Thymus (tissue), 11 donors: ENCODE measurements around the gene NUPR1. TPM values are rescaled to one million over a fixed set of nuclear protein-coding genes. Genes with fewer than 3 reads are reported as not detected.
"Not testable (repeated sequence)": the region's sequence is repeated elsewhere in the genome, so short reads cannot be mapped to it uniquely, and the experiment has no call there.

Experiments
- DNase-seq, 9 donors: peaks; one replicate each; pipeline ENCODE4 v3.0.0-alpha.2; 2013; ENCODE audit warnings: low spot score in 9 of 9, low read depth in 6 of 9, missing footprints in 1 of 9
- H3K27ac ChIP-seq, 2 donors: one replicate each; pipeline ENCODE4 v1.5.1; 2013; ENCODE audit warnings: control low read depth in 1 of 2, low read depth in 1 of 2, low read length in 1 of 2, mild to moderate bottlenecking in 1 of 2, moderate library complexity in 1 of 2
- H3K27me3 ChIP-seq, 2 donors: one replicate each; pipeline ENCODE4 v1.5.1; 2013; ENCODE audit warnings: low read length in 1 of 2; ENCODE audit not compliant: control insufficient read depth in 2 of 2, insufficient read depth in 1 of 2
- H3K36me3 ChIP-seq, 2 donors: one replicate each; pipeline ENCODE4 v1.5.1; 2013; ENCODE audit warnings: low read length in 1 of 2, mild to moderate bottlenecking in 1 of 2, moderate library complexity in 1 of 2; ENCODE audit not compliant: control insufficient read depth in 2 of 2, insufficient read depth in 2 of 2
- H3K4me1 ChIP-seq, 2 donors: one replicate each; pipeline ENCODE4 v1.5.1; 2013; ENCODE audit warnings: low read length in 2 of 2; ENCODE audit not compliant: control insufficient read depth in 2 of 2, insufficient read depth in 2 of 2
- H3K4me3 ChIP-seq, 2 donors: one replicate each; pipeline ENCODE4 v1.5.1; 2013; ENCODE audit warnings: low read length in 2 of 2, control low read depth in 1 of 2, mild to moderate bottlenecking in 1 of 2
- H3K9me3 ChIP-seq, 2 donors: one replicate each; pipeline ENCODE4 v1.5.1; 2013; ENCODE audit warnings: low read length in 1 of 2, mild to moderate bottlenecking in 1 of 2; ENCODE audit not compliant: control insufficient read depth in 2 of 2, insufficient read depth in 1 of 2
- WGBS: extraction: QIAGEN DNeasy Blood & Tissue Kit; methylation state at CpG from one replicate; pipeline ENCODE4 v1.1.7; 2013; 5-methylcytosine and 5-hydroxymethylcytosine counted together
- polyA plus RNA-seq: library from polyadenylated mRNA; stranded (reverse); fragments of 200-250 nt; gene quantifications from one replicate; pipeline ENCODE4 v1.2.3, GENCODE V29; 2013
- total RNA-seq: library from RNA; stranded (reverse); fragments of 120-200 nt; gene quantifications from one replicate; pipeline ENCODE4 v1.2.4, GENCODE V29; 2013
- donor health status: healthy.

The NUPR1 gene
- total and polyA plus RNA-seq, 2 donors: 29.6 to 294 TPM

DNA sequence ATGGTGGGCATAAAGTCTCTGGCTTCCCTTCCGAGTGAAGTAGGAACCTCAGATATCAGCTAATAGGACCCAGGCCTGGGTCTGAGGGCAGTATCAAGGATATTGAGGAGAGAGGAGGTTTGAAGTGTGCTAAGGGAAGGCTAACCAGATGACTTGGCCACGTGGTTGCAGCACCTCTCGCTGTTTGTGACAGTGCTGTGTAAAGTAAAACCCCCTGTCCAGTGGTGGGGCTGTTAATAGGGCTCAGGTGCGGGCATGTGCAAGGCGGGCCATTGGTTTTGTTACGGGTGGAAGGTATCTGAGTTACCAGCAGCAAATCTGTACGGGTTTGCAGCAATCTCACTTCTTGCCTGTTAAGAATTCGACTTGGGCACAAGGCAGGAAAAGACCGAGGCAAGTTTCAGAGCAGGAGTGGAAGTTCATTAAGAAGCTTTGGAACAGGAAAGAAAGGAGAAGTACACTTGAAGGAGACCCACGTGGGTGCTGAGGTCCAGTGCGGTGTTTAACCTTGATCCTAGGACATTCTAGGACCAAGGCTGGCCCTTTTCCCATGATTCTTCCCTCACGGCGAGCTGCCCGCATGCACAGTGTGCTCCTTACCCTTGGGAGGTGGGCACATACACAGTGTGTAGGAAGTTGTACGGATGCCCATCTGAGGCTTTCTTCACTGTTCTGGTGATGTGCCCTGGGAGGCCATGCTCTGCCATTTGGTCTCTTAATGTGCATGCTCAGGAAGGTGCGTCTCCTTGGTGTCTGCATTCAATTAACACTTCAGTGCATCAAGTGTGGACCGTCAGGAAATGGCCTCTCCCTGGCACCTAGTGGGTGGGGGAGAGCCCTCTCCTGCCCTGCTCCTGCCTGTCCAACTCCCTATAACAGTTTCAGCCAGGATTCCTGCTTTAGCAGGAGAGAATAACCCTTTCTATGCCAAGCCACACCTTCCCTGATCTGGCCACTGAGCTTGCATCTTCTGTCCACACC, 35.3 kb upstream of the NUPR1 start:
- H3K27me3 ChIP-seq: no peaks in the 10 kb centered on the region
- no peak overlapping the region for H3K27ac ChIP-seq
- DNase-seq: no peak
- H3K36me3 ChIP-seq: peaks cover 4% of the 10 kb centered on the region in 2 donors
- WGBS: 89% methylated on average over 17 of the region's 17 CpGs
- no peaks in the 10 kb centered on the region for H3K9me3 ChIP-seq
- H3K4me1 ChIP-seq: peaks cover 0 to 15% of the 10 kb centered on the region in 2 donors
- H3K4me3 ChIP-seq: no peak overlapping the region

DNA sequence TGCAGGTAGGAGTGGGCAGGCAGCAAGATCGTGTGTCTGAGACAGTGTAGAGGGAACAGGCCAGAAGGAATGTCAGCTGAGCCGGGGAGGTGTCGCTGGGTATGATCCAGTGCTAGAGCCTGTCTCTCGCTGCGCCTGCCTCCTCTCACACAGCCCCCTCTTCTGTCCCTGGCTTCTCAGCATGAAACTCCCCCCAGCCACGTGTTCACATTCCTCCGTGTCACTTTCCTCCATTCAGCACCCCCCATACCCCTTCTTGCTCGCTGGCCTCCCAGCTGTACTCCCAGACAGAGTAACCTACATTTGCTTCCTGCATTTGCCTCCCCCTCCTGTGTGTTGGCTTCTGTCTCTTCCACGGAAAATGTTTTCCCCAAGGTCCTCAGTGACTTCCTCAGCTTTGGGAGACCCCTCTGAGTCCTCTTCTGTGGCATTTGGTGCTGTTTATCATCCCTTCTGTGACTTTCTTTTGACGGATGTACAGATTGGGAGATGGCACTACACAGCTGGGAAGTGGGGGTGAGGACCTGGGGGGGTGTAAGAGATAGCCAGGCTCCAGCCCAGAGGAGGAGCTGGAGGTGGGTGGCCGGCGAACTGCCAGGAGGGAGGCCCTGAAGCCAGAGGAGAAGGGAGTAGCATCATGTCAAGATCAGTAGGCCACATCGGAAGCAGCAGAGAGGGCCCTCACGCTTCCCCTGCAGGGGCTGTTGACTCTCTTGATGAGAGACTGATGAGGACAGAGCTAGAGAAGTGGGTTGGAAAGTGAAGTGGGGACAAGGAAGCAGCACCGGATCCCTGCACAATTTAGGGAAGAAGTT, 34.1 kb upstream of the NUPR1 start:
- 89% methylated on average over 15 of the region's 15 CpGs for WGBS
- peaks cover 4% of the 10 kb centered on the region in 2 donors for H3K36me3 ChIP-seq
- peak in 1 of 9 donors; percentile 19 for DNase-seq
- H3K4me1 ChIP-seq: peaks cover 0 to 15% of the 10 kb centered on the region in 2 donors
- H3K27me3 ChIP-seq: no peaks in the 10 kb centered on the region
- no peaks in the 10 kb centered on the region for H3K9me3 ChIP-seq
- no peak overlapping the region for H3K4me3 ChIP-seq
- peak overlapping the region in 1 of 2 donors; percentile 23 for H3K27ac ChIP-seq

GRCh38 chr16:28569968-28570752, 31.4 kb upstream of the NUPR1 start:
- no peak for DNase-seq
- no peak overlapping the region for H3K27ac ChIP-seq
- H3K9me3 ChIP-seq: peaks cover 0 to 5% of the 10 kb centered on the region in 2 donors
- peaks cover 4 to 12% of the 10 kb centered on the region in 2 donors for H3K36me3 ChIP-seq
- no peak overlapping the region for H3K4me3 ChIP-seq
- WGBS: 98% methylated on average over 4 of the region's 4 CpGs
- no peaks in the 10 kb centered on the region for H3K27me3 ChIP-seq
- H3K4me1 ChIP-seq: peaks cover 0 to 15% of the 10 kb centered on the region in 2 donors

DNA sequence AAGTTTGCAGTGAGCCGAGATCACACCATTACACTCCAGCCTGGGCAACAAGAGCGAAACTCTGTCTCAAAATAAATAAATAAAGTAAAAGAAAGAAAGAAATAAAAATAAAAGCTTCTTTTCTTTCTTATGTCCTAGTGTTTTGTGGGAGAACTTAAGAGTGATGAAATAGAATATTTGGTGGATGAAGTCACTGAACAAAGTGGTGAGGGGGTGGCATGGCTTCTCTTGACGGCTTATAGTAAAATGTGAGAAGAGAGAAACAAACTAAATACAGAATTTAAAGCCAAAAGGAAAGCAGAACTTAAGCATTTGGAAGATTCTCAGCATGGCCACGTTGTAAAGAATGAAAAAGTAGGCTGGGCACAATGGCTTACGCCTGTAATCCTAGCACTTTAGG, 30.2 kb upstream of the NUPR1 start:
- Histone ChIP-seq H3K9me3 (peaks cover 0 to 5% of the 10 kb centered on the region in 2 donors), H3K4me1 (peaks cover 0 to 15% of the 10 kb centered on the region in 2 donors), H3K36me3 (peaks cover 2 to 12% of the 10 kb centered on the region in 2 donors), H3K27me3 (no peaks in the 10 kb centered on the region), H3K4me3 (no peak overlapping the region), H3K27ac (no peak overlapping the region)
- DNase-seq: no peak
- 97% methylated on average over 5 of the region's 5 CpGs for WGBS

- Histone ChIP-seq H3K4me3 (no peak overlapping the region), H3K27ac (no peak overlapping the region), H3K36me3 (peaks cover 2 to 8% of the 10 kb centered on the region in 2 donors), H3K27me3 (no peaks in the 10 kb centered on the region), H3K4me1 (peaks cover 0 to under 1% of the 10 kb centered on the region in 2 donors), H3K9me3 (peaks cover 0 to 5% of the 10 kb centered on the region in 2 donors)
- no peak for DNase-seq
- 95% methylated on average over 2 of the region's 2 CpGs for WGBS
Observed at GRCh38 chr16:28567292-28567691, 28.5 kb upstream of the NUPR1 start.

DNA sequence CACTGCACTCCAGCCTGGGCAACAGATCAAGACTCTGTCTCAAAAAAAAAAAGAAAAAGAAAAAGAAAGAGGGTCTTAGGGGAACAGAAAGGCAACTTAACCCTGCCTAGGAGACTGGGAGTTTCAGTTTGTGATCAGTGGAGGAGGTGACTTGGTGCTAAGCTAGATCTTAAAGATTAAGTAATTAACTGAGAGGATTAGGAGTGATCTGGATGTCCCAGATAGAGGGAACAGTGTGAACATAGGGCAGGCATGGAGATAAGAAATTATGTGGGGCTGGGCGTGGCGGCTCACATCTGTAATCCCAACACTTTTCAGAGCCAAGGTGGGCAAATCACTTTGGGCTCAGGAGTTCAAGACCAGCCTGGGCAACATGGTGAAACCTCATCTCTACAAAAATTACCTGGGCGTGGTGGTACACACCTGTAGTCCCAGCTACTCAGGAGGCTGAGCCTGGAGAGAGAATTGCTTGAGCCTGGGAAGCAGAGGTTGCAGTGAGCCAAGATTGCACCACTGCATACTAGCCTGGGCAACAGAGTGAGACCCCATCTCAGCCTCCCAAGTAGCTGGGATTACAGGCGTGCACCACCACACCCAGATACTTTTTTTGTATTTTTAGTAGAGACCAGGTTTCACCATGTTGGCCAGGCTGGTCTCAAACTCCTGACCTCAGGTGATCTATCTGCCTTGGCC, 27.6 kb upstream of the NUPR1 start:
- H3K27me3 ChIP-seq, H3K4me1 ChIP-seq, H3K9me3 ChIP-seq, H3K27ac ChIP-seq, H3K36me3 ChIP-seq, H3K4me3 ChIP-seq, DNase-seq: not testable (repeated sequence)
- 98% methylated on average over 4 of the region's 4 CpGs for WGBS

DNA sequence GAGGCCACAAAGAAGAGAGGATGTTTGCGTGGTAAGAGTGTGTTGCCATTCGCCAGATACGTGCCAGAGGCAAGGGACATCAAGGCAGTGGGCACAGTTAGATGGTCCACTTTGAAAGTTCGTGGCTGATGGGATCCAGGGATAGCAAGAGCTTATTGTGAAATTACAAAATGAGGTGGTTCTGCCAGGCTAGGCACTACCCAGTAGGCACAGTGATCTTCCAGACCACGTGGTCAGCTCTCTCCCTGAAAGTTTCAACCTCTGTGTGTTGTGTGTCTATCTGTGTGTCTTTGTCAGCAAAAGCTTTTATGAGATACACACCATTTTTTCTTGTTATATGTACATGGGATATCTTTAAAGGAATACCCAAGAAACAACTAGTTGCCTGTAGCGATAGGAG, 24.4 kb upstream of the NUPR1 start:
- no peaks in the 10 kb centered on the region for H3K27me3 ChIP-seq
- no peaks in the 10 kb centered on the region for H3K4me1 ChIP-seq
- H3K36me3 ChIP-seq: peaks cover 13 to 17% of the 10 kb centered on the region in 2 donors
- H3K27ac ChIP-seq: no peak overlapping the region
- H3K4me3 ChIP-seq: no peak overlapping the region
- WGBS: 95% methylated on average over 6 of the region's 6 CpGs
- no peak for DNase-seq
- peaks cover 0 to 5% of the 10 kb centered on the region in 2 donors for H3K9me3 ChIP-seq

DNA sequence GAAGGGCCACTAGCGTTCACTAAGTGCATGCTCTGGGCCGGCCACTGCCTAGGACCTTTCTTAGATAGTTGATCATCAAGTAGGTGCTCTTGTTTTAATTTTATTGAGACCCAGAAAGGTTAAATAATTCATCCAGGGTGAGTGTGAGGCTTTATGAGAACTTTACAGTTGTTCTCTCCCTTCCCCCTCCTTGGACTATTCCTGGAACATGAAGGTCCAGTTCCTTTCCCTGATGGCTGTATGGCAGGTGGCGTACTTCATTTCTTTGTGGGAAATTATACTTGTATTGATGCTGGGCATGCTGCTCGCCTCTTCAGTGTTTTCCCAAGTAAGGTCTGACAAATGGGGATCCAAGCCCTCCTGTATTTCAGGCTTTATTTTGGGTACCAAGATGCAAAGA, 23.4 kb upstream of the NUPR1 start:
- H3K4me3 ChIP-seq: no peak overlapping the region
- peaks cover 0 to 5% of the 10 kb centered on the region in 2 donors for H3K9me3 ChIP-seq
- H3K27ac ChIP-seq: no peak overlapping the region
- no peaks in the 10 kb centered on the region for H3K4me1 ChIP-seq
- H3K27me3 ChIP-seq: no peaks in the 10 kb centered on the region
- 98% methylated on average over 4 of the region's 4 CpGs for WGBS
- peaks cover 10 to 17% of the 10 kb centered on the region in 2 donors for H3K36me3 ChIP-seq
- no peak for DNase-seq
